ENCODE results near the gene NDST3.

The NDST3 gene

DNA sequence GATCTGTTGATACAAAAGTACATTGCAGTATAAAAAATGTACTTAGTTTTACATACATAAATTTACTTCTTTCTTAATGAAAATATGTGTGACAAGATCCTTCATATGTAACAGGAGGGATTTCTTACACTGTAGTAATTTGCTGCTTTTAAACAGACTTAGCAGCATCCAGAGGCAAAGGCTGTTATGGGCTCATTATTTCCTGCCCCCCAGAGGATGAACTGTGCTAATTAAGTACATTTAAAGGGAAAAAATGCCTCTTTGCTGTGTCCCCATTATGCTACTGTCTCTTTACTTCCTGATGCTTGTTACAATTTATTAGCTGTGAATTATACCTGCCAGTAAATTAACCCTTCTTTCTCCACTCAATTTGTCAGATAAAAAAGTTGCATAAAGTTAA is 47.1 kb downstream of the NDST3 start:
- no peak overlapping the region for H3K9ac ChIP-seq (ENCODE audit: low read depth, low read length)
- H3K4me3 ChIP-seq (ENCODE audit: low read length), result no peak overlapping the region
- peaks cover 8% of the 10 kb centered on the region for H3K4me1 ChIP-seq (ENCODE audit: insufficient read depth, low read length)
- no peaks in the 10 kb centered on the region for H3K27me3 ChIP-seq (ENCODE audit: insufficient read depth, low read length)
- H3K27ac ChIP-seq (ENCODE audit: low read depth, low read length), result no peak overlapping the region
- no peaks in the 10 kb centered on the region for H3K9me3 ChIP-seq (ENCODE audit: insufficient read depth, low read depth, low read length)
- H3K36me3 ChIP-seq (ENCODE audit: insufficient read depth, low read length), result no peaks in the 10 kb centered on the region

DNA sequence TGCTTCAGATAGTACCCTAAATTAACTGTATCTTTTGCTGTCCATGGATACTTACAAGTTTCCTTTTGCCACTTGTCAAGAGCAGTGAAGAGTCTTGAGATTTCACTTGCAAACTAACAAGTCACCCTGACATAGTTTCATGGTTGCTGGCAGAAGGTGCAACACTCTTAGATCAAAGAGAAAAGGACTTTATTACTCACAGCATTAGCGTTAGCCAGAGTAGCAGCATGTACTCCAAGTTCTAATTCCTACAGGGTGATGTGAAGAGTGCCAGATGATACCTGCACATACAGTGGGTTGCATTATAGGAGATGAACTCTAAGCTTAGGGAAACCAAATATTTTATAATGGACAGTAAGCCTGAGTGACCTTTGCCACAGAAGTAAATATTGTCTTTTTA is 47.9 kb downstream of the NDST3 start:
- no peaks in the 10 kb centered on the region for H3K36me3 ChIP-seq (ENCODE audit: insufficient read depth, low read length)
- no peak overlapping the region for H3K27ac ChIP-seq (ENCODE audit: low read depth, low read length)
- H3K9ac ChIP-seq (ENCODE audit: low read depth, low read length), result no peak overlapping the region
- peaks cover 16% of the 10 kb centered on the region for H3K4me1 ChIP-seq (ENCODE audit: insufficient read depth, low read length)
- H3K4me3 ChIP-seq (ENCODE audit: low read length), result no peak overlapping the region
- no peaks in the 10 kb centered on the region for H3K9me3 ChIP-seq (ENCODE audit: insufficient read depth, low read depth, low read length)
- no peaks in the 10 kb centered on the region for H3K27me3 ChIP-seq (ENCODE audit: insufficient read depth, low read length)
- 94% methylated on average over 1 of the region's 1 CpG for WGBS

DNA sequence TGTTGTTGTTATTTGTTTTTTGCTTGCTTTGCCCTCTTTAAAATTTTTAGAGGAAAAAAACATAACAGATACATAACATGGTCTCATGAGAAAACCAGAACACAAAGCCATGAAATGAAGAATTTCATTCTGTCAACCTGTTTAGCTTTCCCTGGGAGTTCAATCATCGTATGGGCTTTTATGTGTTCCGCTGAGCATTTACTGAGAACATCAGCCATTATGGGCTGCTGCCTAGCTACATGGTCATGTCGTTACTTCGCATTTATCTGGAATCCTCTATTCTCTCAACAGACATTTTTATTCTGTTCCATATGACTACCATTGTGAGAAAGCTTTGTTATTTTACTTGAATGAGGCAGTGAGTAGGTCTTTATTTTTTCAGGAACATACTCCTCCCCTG is 51.4 kb downstream of the NDST3 start:
- Histone ChIP-seq H3K27me3 (ENCODE audit: insufficient read depth, low read length) (no peaks in the 10 kb centered on the region), H3K27ac (ENCODE audit: low read depth, low read length) (no peak overlapping the region), H3K4me1 (ENCODE audit: insufficient read depth, low read length) (peaks cover 18% of the 10 kb centered on the region), H3K9me3 (ENCODE audit: insufficient read depth, low read depth, low read length) (no peaks in the 10 kb centered on the region), H3K9ac (ENCODE audit: low read depth, low read length) (no peak overlapping the region), H3K4me3 (ENCODE audit: low read length) (no peak overlapping the region), H3K36me3 (ENCODE audit: insufficient read depth, low read length) (no peaks in the 10 kb centered on the region)
- WGBS, result 89% methylated on average over 4 of the region's 4 CpGs

GRCh38 chr4:118086344-118086743 is 52.1 kb downstream of the NDST3 start:
- H3K9me3 ChIP-seq (ENCODE audit: insufficient read depth, low read depth, low read length), result no peaks in the 10 kb centered on the region
- 50% methylated on average over 2 of the region's 3 CpGs for WGBS
- no peaks in the 10 kb centered on the region for H3K36me3 ChIP-seq (ENCODE audit: insufficient read depth, low read length)
- H3K9ac ChIP-seq (ENCODE audit: low read depth, low read length), result no peak overlapping the region
- H3K4me3 ChIP-seq (ENCODE audit: low read length), result no peak overlapping the region
- H3K27ac ChIP-seq (ENCODE audit: low read depth, low read length), result no peak overlapping the region
- no peaks in the 10 kb centered on the region for H3K27me3 ChIP-seq (ENCODE audit: insufficient read depth, low read length)
- peaks cover 18% of the 10 kb centered on the region for H3K4me1 ChIP-seq (ENCODE audit: insufficient read depth, low read length)

- H3K9ac ChIP-seq (ENCODE audit: low read depth, low read length), result no peak overlapping the region
- H3K27ac ChIP-seq (ENCODE audit: low read depth, low read length), result no peak overlapping the region
- H3K9me3 ChIP-seq (ENCODE audit: insufficient read depth, low read depth, low read length), result no peaks in the 10 kb centered on the region
- peaks cover 18% of the 10 kb centered on the region for H3K4me1 ChIP-seq (ENCODE audit: insufficient read depth, low read length)
- no peak overlapping the region for H3K4me3 ChIP-seq (ENCODE audit: low read length)
- H3K36me3 ChIP-seq (ENCODE audit: insufficient read depth, low read length), result no peaks in the 10 kb centered on the region
- no peaks in the 10 kb centered on the region for H3K27me3 ChIP-seq (ENCODE audit: insufficient read depth, low read length)
These were observed 53.1 kb downstream of the NDST3 start for GRCh38 chr4:118087366-118087765.

DNA sequence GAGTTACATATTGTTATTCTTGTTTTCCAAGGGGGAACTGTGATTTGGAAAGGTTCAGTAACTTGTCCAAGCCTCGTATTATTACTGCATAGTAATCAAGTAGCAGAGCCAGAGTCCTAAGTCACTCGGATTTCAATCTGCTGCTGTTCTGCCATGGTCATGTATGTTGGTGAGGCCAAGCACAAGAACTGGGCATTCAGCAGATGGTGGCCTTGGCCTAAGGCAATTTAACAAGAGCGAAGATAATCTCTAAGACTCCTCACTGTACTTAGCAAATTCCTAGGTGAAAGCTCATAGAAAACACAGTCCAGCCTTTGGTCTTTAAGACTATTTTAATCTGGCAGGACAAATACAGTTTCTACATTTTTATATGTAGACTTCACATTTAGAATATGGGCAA is 64.8 kb downstream of the NDST3 start:
- WGBS, result 89% methylated on average over 3 of the region's 3 CpGs

GRCh38 chr4:118102195-118102594 is 67.9 kb downstream of the NDST3 start:
- 92% methylated on average over 1 of the region's 2 CpGs for WGBS
- Histone ChIP-seq H3K4me1 (ENCODE audit: insufficient read depth, low read length) (no peaks in the 10 kb centered on the region), H3K36me3 (ENCODE audit: insufficient read depth, low read length) (no peaks in the 10 kb centered on the region), H3K27me3 (ENCODE audit: insufficient read depth, low read length) (no peaks in the 10 kb centered on the region), H3K9me3 (ENCODE audit: insufficient read depth, low read depth, low read length) (no peaks in the 10 kb centered on the region), H3K4me3 (ENCODE audit: low read length) (no peak overlapping the region), H3K9ac (ENCODE audit: low read depth, low read length) (no peak overlapping the region), H3K27ac (ENCODE audit: low read depth, low read length) (no peak overlapping the region)

More for the DNA sequence above, 64.8 kb downstream of the NDST3 start:
- H3K27me3 ChIP-seq (ENCODE audit: insufficient read depth, low read length), result no peaks in the 10 kb centered on the region
- no peak overlapping the region for H3K9ac ChIP-seq (ENCODE audit: low read depth, low read length)
- no peak overlapping the region for H3K27ac ChIP-seq (ENCODE audit: low read depth, low read length)
- no peaks in the 10 kb centered on the region for H3K4me1 ChIP-seq (ENCODE audit: insufficient read depth, low read length)
- H3K36me3 ChIP-seq (ENCODE audit: insufficient read depth, low read length), result no peaks in the 10 kb centered on the region
- no peaks in the 10 kb centered on the region for H3K9me3 ChIP-seq (ENCODE audit: insufficient read depth, low read depth, low read length)
- no peak overlapping the region for H3K4me3 ChIP-seq (ENCODE audit: low read length)

DNA sequence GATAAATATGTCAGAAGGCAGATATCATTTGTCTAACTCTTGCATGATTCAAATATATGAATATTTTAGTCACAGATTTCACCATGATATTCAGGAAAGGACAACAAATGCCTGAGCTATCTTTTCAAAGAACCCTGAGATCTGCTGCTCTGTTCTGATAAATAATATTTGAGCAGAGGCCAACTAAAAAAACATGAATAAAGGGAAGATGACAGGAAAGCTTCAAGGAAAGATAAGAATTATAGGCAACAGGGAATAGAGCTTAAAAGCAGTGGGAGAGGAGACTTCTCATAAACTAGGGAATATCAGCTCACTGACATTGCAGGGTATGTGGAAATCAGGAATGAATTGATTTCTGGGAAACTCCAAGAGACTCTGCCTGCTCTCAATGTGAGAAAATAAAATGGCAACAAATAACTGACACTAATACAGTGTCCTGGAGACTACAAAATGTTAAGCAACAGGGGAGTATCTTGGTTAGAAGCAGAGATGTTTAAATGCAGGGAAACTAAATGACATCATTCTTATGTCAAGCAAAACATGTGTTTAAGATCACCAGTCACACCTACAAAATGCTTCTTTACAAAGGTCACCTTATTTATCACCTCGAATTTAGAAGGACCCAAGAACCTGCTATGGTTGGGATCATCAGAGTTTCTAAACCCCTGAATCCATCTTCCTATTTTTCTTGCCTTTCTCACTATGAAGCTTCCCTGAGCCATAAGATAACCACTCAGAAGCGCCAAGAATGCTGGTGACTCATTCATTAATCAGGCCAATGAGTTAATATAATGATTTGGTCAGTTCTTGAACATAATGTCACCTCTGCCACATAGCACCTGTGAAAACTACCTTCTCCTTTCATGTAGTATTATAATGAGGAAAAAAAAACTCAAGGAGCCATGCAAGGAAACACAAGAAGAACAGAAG is 78.1 kb downstream of the NDST3 start:
- no peaks in the 10 kb centered on the region for H3K36me3 ChIP-seq (ENCODE audit: insufficient read depth, low read length)
- no peaks in the 10 kb centered on the region for H3K4me1 ChIP-seq (ENCODE audit: insufficient read depth, low read length)
- WGBS, result 96% methylated on average over 2 of the region's 2 CpGs
- no peaks in the 10 kb centered on the region for H3K9me3 ChIP-seq (ENCODE audit: insufficient read depth, low read depth, low read length)
- no peak overlapping the region for H3K9ac ChIP-seq (ENCODE audit: low read depth, low read length)
- H3K4me3 ChIP-seq (ENCODE audit: low read length), result no peak overlapping the region
- H3K27me3 ChIP-seq (ENCODE audit: insufficient read depth, low read length), result no peaks in the 10 kb centered on the region
- H3K27ac ChIP-seq (ENCODE audit: low read depth, low read length), result no peak overlapping the region

DNA sequence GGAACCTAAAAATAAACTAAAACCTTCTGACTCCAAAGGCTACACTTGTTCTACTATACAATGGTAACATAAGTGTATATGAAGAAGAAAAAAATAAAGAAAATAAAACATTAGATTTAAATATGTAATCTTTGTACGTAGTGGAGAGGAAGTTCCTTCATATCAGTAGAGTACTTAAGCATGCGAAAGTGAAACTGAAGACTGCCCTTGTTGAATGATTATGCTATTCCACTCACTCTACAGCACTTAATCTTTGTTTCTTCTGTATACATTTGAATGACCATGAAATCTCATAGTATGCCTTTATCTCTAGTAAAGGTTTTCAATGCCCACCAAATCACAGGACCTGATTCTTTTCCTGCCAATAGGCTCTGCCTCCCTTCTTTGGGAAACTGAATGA is 78.9 kb downstream of the NDST3 start:
- Histone ChIP-seq H3K36me3 (ENCODE audit: insufficient read depth, low read length) (no peaks in the 10 kb centered on the region), H3K4me3 (ENCODE audit: low read length) (no peak overlapping the region)

GRCh38 chr4:118114720-118115119 is 80.4 kb downstream of the NDST3 start:
- H3K4me3 ChIP-seq (ENCODE audit: low read length), result no peak overlapping the region
- no peaks in the 10 kb centered on the region for H3K9me3 ChIP-seq (ENCODE audit: insufficient read depth, low read depth, low read length)
- H3K27ac ChIP-seq (ENCODE audit: low read depth, low read length), result no peak overlapping the region
- H3K36me3 ChIP-seq (ENCODE audit: insufficient read depth, low read length), result no peaks in the 10 kb centered on the region
- no peaks in the 10 kb centered on the region for H3K4me1 ChIP-seq (ENCODE audit: insufficient read depth, low read length)
- no peak overlapping the region for H3K9ac ChIP-seq (ENCODE audit: low read depth, low read length)
- 97% methylated on average over 3 of the region's 3 CpGs for whole genome bisulfite sequencing
- H3K27me3 ChIP-seq (ENCODE audit: insufficient read depth, low read length), result no peaks in the 10 kb centered on the region

More for the DNA sequence above, 78.9 kb downstream of the NDST3 start:
- Histone ChIP-seq H3K4me1 (ENCODE audit: insufficient read depth, low read length) (no peaks in the 10 kb centered on the region), H3K9me3 (ENCODE audit: insufficient read depth, low read depth, low read length) (no peaks in the 10 kb centered on the region), H3K27ac (ENCODE audit: low read depth, low read length) (no peak overlapping the region), H3K9ac (ENCODE audit: low read depth, low read length) (no peak overlapping the region), H3K27me3 (ENCODE audit: insufficient read depth, low read length) (no peaks in the 10 kb centered on the region)
- WGBS, result 50% methylated on average over 2 of the region's 2 CpGs

- Histone ChIP-seq H3K9me3 (ENCODE audit: insufficient read depth, low read depth, low read length) (no peaks in the 10 kb centered on the region), H3K4me1 (ENCODE audit: insufficient read depth, low read length) (peaks cover 10% of the 10 kb centered on the region; the same call in 1 of the 2 replicates), H3K27me3 (ENCODE audit: insufficient read depth, low read length) (no peaks in the 10 kb centered on the region), H3K4me3 (ENCODE audit: low read length) (no peak overlapping the region), H3K27ac (ENCODE audit: low read depth, low read length) (no peak overlapping the region), H3K36me3 (ENCODE audit: insufficient read depth, low read length) (no peaks in the 10 kb centered on the region), H3K9ac (ENCODE audit: low read depth, low read length) (no peak overlapping the region)
- WGBS, result 59% methylated on average over 4 of the region's 5 CpGs
These were observed 86.0 kb downstream of the NDST3 start for GRCh38 chr4:118120120-118120760.

All from HUES64 (cell line).